ENCODE measurements around the gene OPRM1. TPM values are rescaled to one million over a fixed set of nuclear protein-coding genes. Genes with fewer than 3 reads are reported as not detected.
A peak's percentile ranks its signal among the peaks of the same experiment; 100 is the strongest.

OPRM1 gene
- total RNA-seq, result not detected in 2 replicates
- long read RNA-seq, result 0 reads

DNA sequence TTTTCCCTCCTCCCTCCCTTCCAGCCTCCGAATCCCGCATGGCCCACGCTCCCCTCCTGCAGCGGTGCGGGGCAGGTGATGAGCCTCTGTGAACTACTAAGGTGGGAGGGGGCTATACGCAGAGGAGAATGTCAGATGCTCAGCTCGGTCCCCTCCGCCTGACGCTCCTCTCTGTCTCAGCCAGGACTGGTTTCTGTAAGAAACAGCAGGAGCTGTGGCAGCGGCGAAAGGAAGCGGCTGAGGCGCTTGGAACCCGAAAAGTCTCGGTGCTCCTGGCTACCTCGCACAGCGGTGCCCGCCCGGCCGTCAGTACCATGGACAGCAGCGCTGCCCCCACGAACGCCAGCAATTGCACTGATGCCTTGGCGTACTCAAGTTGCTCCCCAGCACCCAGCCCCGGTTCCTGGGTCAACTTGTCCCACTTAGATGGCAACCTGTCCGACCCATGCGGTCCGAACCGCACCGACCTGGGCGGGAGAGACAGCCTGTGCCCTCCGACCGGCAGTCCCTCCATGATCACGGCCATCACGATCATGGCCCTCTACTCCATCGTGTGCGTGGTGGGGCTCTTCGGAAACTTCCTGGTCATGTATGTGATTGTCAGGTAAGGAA is at the start of gene OPRM1:
Gene OPRM1 (plus strand): TSS at position 10 of the 612 bp plus-strand sequence. CDS start 305 bp downstream, at position 315.
- peaks cover 72% of the 10 kb centered on the region for H3K27me3 Mint-ChIP-seq (ENCODE audit: low read depth)
- no peak within 1 kb of the TSS for H3K4me3 Mint-ChIP-seq
- no peak within 1 kb of the TSS for H3K27ac Mint-ChIP-seq (ENCODE audit: unreplicated experiment)
- peaks cover 3% of the 10 kb centered on the region for H3K4me1 Mint-ChIP-seq
- H3K36me3 Mint-ChIP-seq (ENCODE audit: low read depth), result no peaks in the 10 kb centered on the region
- H3K9me3 Mint-ChIP-seq, result no peaks in the 10 kb centered on the region
- DNase-seq (ENCODE audit: low read depth, low spot score), result peak; percentile 83
- TF ChIP-seq, protein P1, sequence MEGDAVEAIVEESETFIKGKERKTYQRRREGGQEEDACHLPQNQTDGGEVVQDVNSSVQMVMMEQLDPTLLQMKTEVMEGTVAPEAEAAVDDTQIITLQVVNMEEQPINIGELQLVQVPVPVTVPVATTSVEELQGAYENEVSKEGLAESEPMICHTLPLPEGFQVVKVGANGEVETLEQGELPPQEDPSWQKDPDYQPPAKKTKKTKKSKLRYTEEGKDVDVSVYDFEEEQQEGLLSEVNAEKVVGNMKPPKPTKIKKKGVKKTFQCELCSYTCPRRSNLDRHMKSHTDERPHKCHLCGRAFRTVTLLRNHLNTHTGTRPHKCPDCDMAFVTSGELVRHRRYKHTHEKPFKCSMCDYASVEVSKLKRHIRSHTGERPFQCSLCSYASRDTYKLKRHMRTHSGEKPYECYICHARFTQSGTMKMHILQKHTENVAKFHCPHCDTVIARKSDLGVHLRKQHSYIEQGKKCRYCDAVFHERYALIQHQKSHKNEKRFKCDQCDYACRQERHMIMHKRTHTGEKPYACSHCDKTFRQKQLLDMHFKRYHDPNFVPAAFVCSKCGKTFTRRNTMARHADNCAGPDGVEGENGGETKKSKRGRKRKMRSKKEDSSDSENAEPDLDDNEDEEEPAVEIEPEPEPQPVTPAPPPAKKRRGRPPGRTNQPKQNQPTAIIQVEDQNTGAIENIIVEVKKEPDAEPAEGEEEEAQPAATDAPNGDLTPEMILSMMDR (conservative IDR thresholded peaks at IDR 0.05), result no peak

DNA sequence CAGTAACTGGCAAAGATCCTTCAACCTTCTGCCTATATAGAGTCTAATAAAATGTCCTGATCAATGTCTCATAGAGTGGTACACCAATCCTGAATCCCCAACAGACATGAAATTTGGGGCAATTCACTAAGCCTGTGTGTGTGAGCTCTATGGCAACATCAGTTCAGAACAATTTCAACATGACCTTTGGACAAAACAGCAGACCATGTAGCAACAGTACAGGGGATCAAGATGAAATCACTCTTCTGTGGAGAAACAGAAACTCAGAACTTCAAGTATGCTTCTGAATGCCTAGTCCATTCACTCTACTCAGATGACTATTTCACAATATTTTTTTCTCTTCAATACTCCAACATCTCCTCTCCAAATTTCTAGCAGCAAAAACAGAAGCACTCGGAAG is 49.1 kb upstream of the OPRM1 start:
- no peaks in the 10 kb centered on the region for H3K27me3 Mint-ChIP-seq (ENCODE audit: low read depth)

DNA sequence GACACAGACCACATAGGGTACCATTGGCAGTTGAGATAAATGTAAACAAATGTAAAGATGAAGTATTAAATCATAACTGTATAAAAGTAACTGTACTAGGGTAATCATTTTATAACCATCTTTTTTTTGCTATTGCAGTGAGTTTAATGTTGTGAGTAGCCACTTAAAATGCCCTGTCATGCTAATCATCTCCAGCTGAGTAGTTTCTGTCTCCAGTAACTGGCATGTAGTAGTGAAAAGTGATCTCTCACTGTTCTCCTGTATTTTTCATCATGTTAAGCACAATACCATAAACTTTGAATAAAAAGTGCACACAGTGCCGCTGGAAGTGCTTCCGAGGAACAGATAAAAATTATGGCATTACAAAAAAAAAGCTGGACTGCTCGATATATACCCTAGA is 45.0 kb upstream of the OPRM1 start:
- Mint-ChIP-seq H3K27ac (ENCODE audit: unreplicated experiment) (no peak overlapping the region), H3K4me3 (no peak overlapping the region), H3K4me1 (no peaks in the 10 kb centered on the region), H3K36me3 (ENCODE audit: low read depth) (no peaks in the 10 kb centered on the region), H3K9me3 (no peaks in the 10 kb centered on the region), H3K27me3 (ENCODE audit: low read depth) (no peaks in the 10 kb centered on the region)
- TF ChIP-seq, protein P1 (conservative IDR thresholded peaks at IDR 0.05), result no peak
- DNase-seq (ENCODE audit: low read depth, low spot score), result no peak

More for the DNA sequence above, 49.1 kb upstream of the OPRM1 start:
- no peak for DNase-seq (ENCODE audit: low read depth, low spot score)
- Mint-ChIP-seq H3K4me3 (no peak overlapping the region), H3K27ac (ENCODE audit: unreplicated experiment) (no peak overlapping the region), H3K36me3 (ENCODE audit: low read depth) (no peaks in the 10 kb centered on the region), H3K9me3 (no peaks in the 10 kb centered on the region), H3K4me1 (no peaks in the 10 kb centered on the region)
- TF ChIP-seq, protein P1 (conservative IDR thresholded peaks at IDR 0.05), result no peak

DNA sequence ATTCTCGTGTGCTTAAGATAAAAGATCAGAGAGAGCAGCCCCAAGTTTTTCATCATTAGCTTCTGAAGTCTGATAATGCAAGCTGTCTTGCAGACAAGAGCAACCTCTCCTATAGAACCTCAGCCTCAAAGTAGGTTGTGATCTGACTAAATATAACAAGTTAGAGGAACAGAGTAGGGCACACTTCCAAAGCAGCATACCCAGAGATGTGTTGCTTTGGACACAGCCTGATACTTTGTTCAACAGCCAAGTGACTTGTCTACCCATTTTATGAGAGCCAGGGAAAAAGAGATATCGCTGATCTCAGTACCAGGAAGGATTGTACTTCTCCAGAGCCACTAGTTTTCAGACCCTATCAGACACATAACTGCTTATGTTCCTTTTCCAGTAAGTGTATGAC is 44.2 kb upstream of the OPRM1 start:
- Mint-ChIP-seq H3K4me3 (no peak overlapping the region), H3K36me3 (ENCODE audit: low read depth) (no peaks in the 10 kb centered on the region), H3K9me3 (no peaks in the 10 kb centered on the region), H3K4me1 (no peaks in the 10 kb centered on the region), H3K27ac (ENCODE audit: unreplicated experiment) (no peak overlapping the region), H3K27me3 (ENCODE audit: low read depth) (no peaks in the 10 kb centered on the region)
- no peak for DNase-seq (ENCODE audit: low read depth, low spot score)
- TF ChIP-seq, protein P1 (conservative IDR thresholded peaks at IDR 0.05), result no peak

DNA sequence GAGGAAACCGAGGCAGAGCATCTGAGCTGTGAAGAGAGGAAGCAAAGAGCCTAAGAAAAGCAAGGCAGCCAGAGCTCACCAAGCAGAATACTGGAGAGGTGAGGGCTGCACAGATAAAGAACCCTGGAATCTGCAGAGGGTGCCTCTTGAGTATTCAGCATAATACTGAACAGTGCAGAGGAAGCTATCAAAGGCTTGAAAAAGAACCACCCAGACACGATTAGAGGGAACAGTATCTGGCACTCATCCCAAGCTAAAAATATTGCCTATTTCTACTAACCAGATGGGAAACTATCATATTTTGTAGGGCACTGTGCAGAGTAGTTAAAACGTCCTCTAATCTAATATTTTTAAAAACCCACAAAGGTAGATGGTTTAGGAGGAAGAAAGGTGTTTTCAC is 41.8 kb upstream of the OPRM1 start:
- no peak for DNase-seq (ENCODE audit: low read depth, low spot score)
- no peak overlapping the region for H3K27ac Mint-ChIP-seq (ENCODE audit: unreplicated experiment)
- H3K27me3 Mint-ChIP-seq (ENCODE audit: low read depth), result no peaks in the 10 kb centered on the region
- no peak overlapping the region for H3K4me3 Mint-ChIP-seq
- H3K36me3 Mint-ChIP-seq (ENCODE audit: low read depth), result no peaks in the 10 kb centered on the region
- H3K9me3 Mint-ChIP-seq, result no peaks in the 10 kb centered on the region
- TF ChIP-seq, protein P1 (conservative IDR thresholded peaks at IDR 0.05), result no peak
- H3K4me1 Mint-ChIP-seq, result no peaks in the 10 kb centered on the region

All from neural crest cell (in vitro differentiated cells).